WTC11 (cell line): ENCODE data around the gene UGT1A10.
"Not testable (repeated sequence)": the region's sequence is repeated elsewhere in the genome, so short reads cannot be mapped to it uniquely, and the experiment has no call there.

ENCODE experiments used
- IRF2 ChIP-seq: sonication (generic); formaldehyde crosslinking; IDR thresholded peaks from 2 replicates; pipeline ENCODE4 v1.8.0; 2022; ENCODE audit warnings: low read depth, missing genetic modification reagents, borderline replicate concordance
- SOX15 ChIP-seq: fragments of 250-450 bp; sonication (Bioruptor Pico); IDR thresholded peaks from 2 replicates; pipeline ENCODE4 v1.9.0; 2021; ENCODE audit warnings: mild to moderate bottlenecking
- ZNF423 ChIP-seq: fragments of 250-450 bp; sonication (Bioruptor Pico); IDR thresholded peaks from 2 replicates; pipeline ENCODE4 v2.1.2; 2022; ENCODE audit warnings: mild to moderate bottlenecking, moderate library complexity
- TF ChIP-seq, protein P1 (sequence below): sonication (generic); formaldehyde crosslinking; IDR thresholded peaks from 2 replicates; pipeline ENCODE4 v1.8.1; 2022; ENCODE audit warnings: low read depth, mild to moderate bottlenecking, moderate library complexity, missing genetic modification reagents, borderline replicate concordance
- TF ChIP-seq, protein P2 (sequence below): fragments of 200-600 bp; IDR thresholded peaks from 2 replicates; pipeline ENCODE4 v1.8.0; 2022; ENCODE audit warnings: antibody characterized with exemption

DNA sequence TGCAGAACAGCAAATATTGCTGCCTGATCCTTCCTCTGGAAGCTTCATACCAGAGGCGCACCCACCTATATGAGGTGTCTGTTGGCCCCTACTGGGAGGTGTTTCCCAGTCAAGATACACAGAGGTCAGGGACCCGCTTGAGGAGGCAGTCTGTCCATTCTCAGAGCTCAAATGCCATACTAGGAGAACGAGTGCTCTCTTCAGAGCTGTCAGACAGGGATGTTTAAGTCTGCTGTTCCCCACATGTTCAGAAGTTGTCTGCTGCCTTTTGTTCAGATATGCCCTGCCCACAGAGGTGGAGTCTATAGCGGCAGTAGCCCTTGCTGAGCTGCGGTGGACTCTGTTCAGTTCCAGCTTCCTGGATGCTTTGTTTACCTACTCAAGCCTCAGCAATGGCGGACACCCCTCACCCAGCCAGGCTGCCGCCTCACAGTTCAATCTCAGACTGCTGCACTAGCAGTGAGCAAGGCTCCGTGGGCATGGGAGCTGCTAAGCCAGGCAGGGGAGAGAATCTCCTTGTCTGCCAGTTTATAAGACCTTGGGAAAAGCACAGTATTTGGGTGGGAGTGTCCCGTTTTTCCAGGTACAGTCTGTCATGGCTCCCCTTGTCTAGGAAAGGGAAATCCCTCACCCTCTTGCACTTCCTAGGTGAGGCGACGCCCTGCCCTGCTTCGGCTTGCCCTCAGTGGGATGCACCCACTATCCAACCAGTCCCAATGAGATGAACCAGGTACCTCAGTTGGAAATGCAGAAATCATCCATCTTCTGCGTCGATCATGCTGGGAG is 100.8 kb downstream of the UGT1A10 start:
- TF ChIP-seq SOX15; ZNF423 (CRISPR knock-in tag); IRF2 (CRISPR knock-in tag): not testable (repeated sequence)
- TF ChIP-seq, protein P1, sequence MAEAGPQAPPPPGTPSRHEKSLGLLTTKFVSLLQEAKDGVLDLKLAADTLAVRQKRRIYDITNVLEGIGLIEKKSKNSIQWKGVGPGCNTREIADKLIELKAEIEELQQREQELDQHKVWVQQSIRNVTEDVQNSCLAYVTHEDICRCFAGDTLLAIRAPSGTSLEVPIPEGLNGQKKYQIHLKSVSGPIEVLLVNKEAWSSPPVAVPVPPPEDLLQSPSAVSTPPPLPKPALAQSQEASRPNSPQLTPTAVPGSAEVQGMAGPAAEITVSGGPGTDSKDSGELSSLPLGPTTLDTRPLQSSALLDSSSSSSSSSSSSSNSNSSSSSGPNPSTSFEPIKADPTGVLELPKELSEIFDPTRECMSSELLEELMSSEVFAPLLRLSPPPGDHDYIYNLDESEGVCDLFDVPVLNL (CRISPR knock-in tag), result not testable (repeated sequence)
- TF ChIP-seq, protein P2, sequence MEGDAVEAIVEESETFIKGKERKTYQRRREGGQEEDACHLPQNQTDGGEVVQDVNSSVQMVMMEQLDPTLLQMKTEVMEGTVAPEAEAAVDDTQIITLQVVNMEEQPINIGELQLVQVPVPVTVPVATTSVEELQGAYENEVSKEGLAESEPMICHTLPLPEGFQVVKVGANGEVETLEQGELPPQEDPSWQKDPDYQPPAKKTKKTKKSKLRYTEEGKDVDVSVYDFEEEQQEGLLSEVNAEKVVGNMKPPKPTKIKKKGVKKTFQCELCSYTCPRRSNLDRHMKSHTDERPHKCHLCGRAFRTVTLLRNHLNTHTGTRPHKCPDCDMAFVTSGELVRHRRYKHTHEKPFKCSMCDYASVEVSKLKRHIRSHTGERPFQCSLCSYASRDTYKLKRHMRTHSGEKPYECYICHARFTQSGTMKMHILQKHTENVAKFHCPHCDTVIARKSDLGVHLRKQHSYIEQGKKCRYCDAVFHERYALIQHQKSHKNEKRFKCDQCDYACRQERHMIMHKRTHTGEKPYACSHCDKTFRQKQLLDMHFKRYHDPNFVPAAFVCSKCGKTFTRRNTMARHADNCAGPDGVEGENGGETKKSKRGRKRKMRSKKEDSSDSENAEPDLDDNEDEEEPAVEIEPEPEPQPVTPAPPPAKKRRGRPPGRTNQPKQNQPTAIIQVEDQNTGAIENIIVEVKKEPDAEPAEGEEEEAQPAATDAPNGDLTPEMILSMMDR, result not testable (repeated sequence)
